ENCODE measurements around the gene ERCC4.
A peak's percentile ranks its signal among the peaks of the same experiment; 100 is the strongest.
"Not testable (repeated sequence)": the region's sequence is repeated elsewhere in the genome, so short reads cannot be mapped to it uniquely, and the experiment has no call there.

The ERCC4 gene

DNA sequence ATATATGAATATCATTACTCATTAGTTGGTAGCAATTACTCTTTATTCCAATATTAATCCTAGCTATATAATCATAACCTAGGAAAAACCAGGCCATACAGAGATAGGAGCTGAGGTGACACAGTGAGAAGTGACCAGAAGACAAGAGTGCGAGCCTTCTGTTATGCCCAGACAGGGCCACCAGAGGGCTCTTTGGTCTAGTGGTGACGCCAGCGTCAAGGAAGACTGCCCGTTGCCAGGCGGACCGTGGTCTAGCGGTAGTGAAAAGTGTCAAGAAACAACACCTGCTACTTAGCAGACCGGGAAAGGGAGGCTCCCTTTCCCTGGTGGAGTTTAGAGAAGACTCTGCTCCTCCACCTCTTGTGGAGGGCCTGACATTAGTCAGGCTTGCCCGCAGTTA lies 15.1 kb upstream of the ERCC4 start:
- WGBS (ENCODE audit: extremely low coverage, insufficient coverage, insufficient read length): no CpG with 5 or more reads among the region's 9 CpGs
- not testable (repeated sequence) for H2AK5ac ChIP-seq (ENCODE audit: low read length); H3K9me3 ChIP-seq (ENCODE audit: insufficient read depth, low read depth, low read length)

DNA sequence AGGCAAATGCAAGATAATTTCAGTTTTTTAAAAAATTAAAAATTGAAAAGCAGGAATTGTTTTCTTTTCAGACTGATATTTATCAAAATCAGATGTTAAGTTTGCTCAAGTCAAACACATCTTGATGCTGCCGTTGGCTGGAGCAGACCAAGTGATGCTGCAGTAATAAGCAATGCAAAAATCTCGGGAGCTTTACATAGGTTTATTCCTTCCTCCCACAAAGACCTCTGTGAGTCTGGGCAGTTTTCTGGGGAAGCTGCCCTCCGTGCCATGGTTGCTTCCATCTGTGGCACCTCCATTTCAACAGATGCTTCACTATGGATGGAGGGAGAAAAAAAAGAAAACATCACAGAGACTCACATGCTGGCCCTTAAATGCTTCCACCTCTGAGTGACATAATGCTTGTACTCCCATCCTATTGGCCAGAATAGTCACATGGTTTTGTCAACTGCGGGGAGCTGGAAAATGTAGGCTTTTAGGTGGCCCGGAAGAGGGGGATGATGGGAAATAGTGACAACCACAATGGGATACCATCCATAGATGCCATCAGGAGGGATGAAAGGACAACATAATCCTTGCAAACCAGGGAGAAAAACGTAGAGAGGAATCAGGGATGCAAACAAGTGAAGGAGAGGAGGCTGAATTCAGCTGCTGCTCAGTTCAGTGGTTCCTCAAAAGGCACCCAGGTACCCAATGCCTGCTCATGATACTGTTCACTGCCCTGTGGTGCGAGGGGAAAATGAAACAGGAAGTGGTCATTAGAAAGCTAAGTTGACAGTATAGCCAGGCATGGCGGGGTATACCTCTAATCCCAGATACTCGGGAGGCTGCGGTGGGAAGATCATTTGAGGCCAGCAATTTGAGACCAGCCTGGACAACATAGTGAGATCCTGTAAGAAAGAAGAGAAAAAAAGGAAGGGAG lies 13.5 kb upstream of the ERCC4 start:
- Histone ChIP-seq H3K27me3 (ENCODE audit: insufficient read depth, low read length) (no peaks in the 10 kb centered on the region), H3K18ac (ENCODE audit: low read length) (no peak overlapping the region), H2BK5ac (ENCODE audit: low read depth, low read length, poor library complexity) (no peak overlapping the region), H3K4me1 (ENCODE audit: control insufficient read depth in 1 of 2, insufficient read depth in 2 of 2, low read length in 2 of 2) (no peaks in the 10 kb centered on the region), H2BK12ac (ENCODE audit: low read length) (no peak overlapping the region), H2AFZ (ENCODE audit: insufficient read depth, low read length, poor library complexity) (no peak overlapping the region), H2BK120ac (ENCODE audit: insufficient read depth, low read length, poor library complexity) (no peak overlapping the region), H3K4ac (ENCODE audit: low read depth, low read length) (no peak overlapping the region), H3K4me3 (ENCODE audit: low read depth, low read length) (no peak overlapping the region), H3K14ac (ENCODE audit: low read length) (no peak overlapping the region), H4K8ac (ENCODE audit: low read depth, low read length) (no peak overlapping the region), H3K27ac (ENCODE audit: low read depth, low read length) (no peak overlapping the region), H3K36me3 (ENCODE audit: control insufficient read depth in 1 of 2, insufficient read depth in 2 of 2, low read length in 2 of 2) (no peaks in the 10 kb centered on the region), H3K79me2 (ENCODE audit: control insufficient read depth, insufficient read depth, low read length, poor library complexity) (no peaks in the 10 kb centered on the region), H4K12ac (ENCODE audit: low read depth, low read length) (no peak overlapping the region), H3K9me3 (ENCODE audit: insufficient read depth, low read depth, low read length) (no peaks in the 10 kb centered on the region), H3K79me1 (ENCODE audit: low read length) (no peaks in the 10 kb centered on the region), H3K23ac (ENCODE audit: low read length) (no peak overlapping the region), H2AK5ac (ENCODE audit: low read length) (no peak overlapping the region), H4K91ac (ENCODE audit: low read depth, low read length) (no peak overlapping the region), H3K9ac (ENCODE audit: low read length) (peak overlapping the region; percentile 72), H3K4me2 (ENCODE audit: low read length) (no peak overlapping the region)
- WGBS (ENCODE audit: extremely low coverage, insufficient coverage, insufficient read length): no CpG with 5 or more reads among the region's 10 CpGs
- no peak for DNase-seq

More for the DNA sequence above, 15.1 kb upstream of the ERCC4 start:
- H2BK5ac ChIP-seq (ENCODE audit: low read depth, low read length, poor library complexity); H2BK12ac ChIP-seq (ENCODE audit: low read length); H3K23ac ChIP-seq (ENCODE audit: low read length); H3K18ac ChIP-seq (ENCODE audit: low read length); H3K27ac ChIP-seq (ENCODE audit: low read depth, low read length); H4K8ac ChIP-seq (ENCODE audit: low read depth, low read length); H3K4me1 ChIP-seq (ENCODE audit: control insufficient read depth in 1 of 2, insufficient read depth in 2 of 2, low read length in 2 of 2); H3K14ac ChIP-seq (ENCODE audit: low read length); H3K36me3 ChIP-seq (ENCODE audit: control insufficient read depth in 1 of 2, insufficient read depth in 2 of 2, low read length in 2 of 2); H2BK120ac ChIP-seq (ENCODE audit: insufficient read depth, low read length, poor library complexity); H3K27me3 ChIP-seq (ENCODE audit: insufficient read depth, low read length); H4K91ac ChIP-seq (ENCODE audit: low read depth, low read length); H3K4ac ChIP-seq (ENCODE audit: low read depth, low read length); H4K12ac ChIP-seq (ENCODE audit: low read depth, low read length); H2AFZ ChIP-seq (ENCODE audit: insufficient read depth, low read length, poor library complexity); H3K79me2 ChIP-seq (ENCODE audit: control insufficient read depth, insufficient read depth, low read length, poor library complexity); H3K9ac ChIP-seq (ENCODE audit: low read length); H3K4me3 ChIP-seq (ENCODE audit: low read depth, low read length); H3K4me2 ChIP-seq (ENCODE audit: low read length); H3K79me1 ChIP-seq (ENCODE audit: low read length): not testable (repeated sequence)
- DNase-seq: peak; percentile 15 to 54

DNA sequence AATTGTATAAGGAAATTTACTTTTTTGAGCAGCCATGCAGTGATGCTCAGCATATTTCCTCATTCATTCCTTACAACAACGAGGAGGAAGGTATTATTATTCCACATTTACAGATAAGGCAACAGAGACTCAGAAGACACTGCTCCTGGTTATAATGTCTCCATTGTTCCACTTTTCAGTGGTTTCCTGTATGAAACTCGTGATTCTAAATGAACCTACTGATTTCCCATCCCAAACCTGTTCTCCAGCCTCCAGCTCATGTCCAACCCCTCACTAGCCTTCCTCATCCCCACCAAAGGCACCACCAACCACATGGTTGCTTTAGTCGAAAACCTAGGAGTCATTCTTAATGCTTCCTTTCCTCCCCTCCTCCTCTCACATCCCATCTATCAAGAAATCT lies 12.5 kb upstream of the ERCC4 start:
- H3K14ac ChIP-seq (ENCODE audit: low read length): no peak overlapping the region
- H4K8ac ChIP-seq (ENCODE audit: low read depth, low read length): no peak overlapping the region
- H3K27me3 ChIP-seq (ENCODE audit: insufficient read depth, low read length): no peaks in the 10 kb centered on the region
- no CpG with 5 or more reads among the region's 3 CpGs for WGBS (ENCODE audit: extremely low coverage, insufficient coverage, insufficient read length)
- H3K79me1 ChIP-seq (ENCODE audit: low read length): no peaks in the 10 kb centered on the region
- H3K36me3 ChIP-seq (ENCODE audit: control insufficient read depth in 1 of 2, insufficient read depth in 2 of 2, low read length in 2 of 2): no peaks in the 10 kb centered on the region
- H3K79me2 ChIP-seq (ENCODE audit: control insufficient read depth, insufficient read depth, low read length, poor library complexity): no peaks in the 10 kb centered on the region
- no peaks in the 10 kb centered on the region for H3K9me3 ChIP-seq (ENCODE audit: insufficient read depth, low read depth, low read length)
- no peak overlapping the region for H3K27ac ChIP-seq (ENCODE audit: low read depth, low read length)
- no peak for DNase-seq
- H4K12ac ChIP-seq (ENCODE audit: low read depth, low read length): no peak overlapping the region
- H3K23ac ChIP-seq (ENCODE audit: low read length): no peak overlapping the region
- H3K18ac ChIP-seq (ENCODE audit: low read length): no peak overlapping the region
- H3K4me1 ChIP-seq (ENCODE audit: control insufficient read depth in 1 of 2, insufficient read depth in 2 of 2, low read length in 2 of 2): no peaks in the 10 kb centered on the region
- no peak overlapping the region for H2BK12ac ChIP-seq (ENCODE audit: low read length)
- no peak overlapping the region for H3K4me2 ChIP-seq (ENCODE audit: low read length)
- no peak overlapping the region for H3K4me3 ChIP-seq (ENCODE audit: low read depth, low read length)
- no peak overlapping the region for H3K4ac ChIP-seq (ENCODE audit: low read depth, low read length)
- H2AK5ac ChIP-seq (ENCODE audit: low read length): no peak overlapping the region
- no peak overlapping the region for H2BK120ac ChIP-seq (ENCODE audit: insufficient read depth, low read length, poor library complexity)
- no peak overlapping the region for H3K9ac ChIP-seq (ENCODE audit: low read length)
- H2BK5ac ChIP-seq (ENCODE audit: low read depth, low read length, poor library complexity): no peak overlapping the region
- no peak overlapping the region for H4K91ac ChIP-seq (ENCODE audit: low read depth, low read length)
- no peak overlapping the region for H2AFZ ChIP-seq (ENCODE audit: insufficient read depth, low read length, poor library complexity)

DNA sequence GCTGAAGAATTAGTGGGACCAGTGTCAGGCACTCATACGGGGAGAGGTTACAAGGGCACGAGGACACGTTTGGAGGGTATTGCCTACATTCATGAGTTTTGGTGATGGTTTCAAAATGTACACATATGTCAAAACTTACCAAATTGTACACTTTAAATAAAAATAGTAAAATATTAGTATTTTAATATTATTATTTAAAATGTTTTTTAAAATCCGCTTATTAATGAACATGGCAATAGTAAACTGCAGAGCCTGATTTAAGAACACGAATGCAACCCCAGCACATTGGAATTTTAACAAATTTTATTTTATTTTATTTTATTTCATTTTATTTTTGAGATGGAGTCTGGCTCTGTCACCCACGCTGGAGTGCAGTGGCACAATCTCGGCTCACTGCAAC lies 10.9 kb upstream of the ERCC4 start:
- Histone ChIP-seq H3K79me1 (ENCODE audit: low read length) (no peaks in the 10 kb centered on the region), H3K14ac (ENCODE audit: low read length) (no peak overlapping the region), H3K27me3 (ENCODE audit: insufficient read depth, low read length) (no peaks in the 10 kb centered on the region), H2BK120ac (ENCODE audit: insufficient read depth, low read length, poor library complexity) (no peak overlapping the region), H2AFZ (ENCODE audit: insufficient read depth, low read length, poor library complexity) (no peak overlapping the region), H3K9me3 (ENCODE audit: insufficient read depth, low read depth, low read length) (no peaks in the 10 kb centered on the region), H3K4me1 (ENCODE audit: control insufficient read depth in 1 of 2, insufficient read depth in 2 of 2, low read length in 2 of 2) (no peaks in the 10 kb centered on the region), H3K4ac (ENCODE audit: low read depth, low read length) (no peak overlapping the region), H3K79me2 (ENCODE audit: control insufficient read depth, insufficient read depth, low read length, poor library complexity) (no peaks in the 10 kb centered on the region), H4K8ac (ENCODE audit: low read depth, low read length) (no peak overlapping the region), H3K27ac (ENCODE audit: low read depth, low read length) (no peak overlapping the region), H3K36me3 (ENCODE audit: control insufficient read depth in 1 of 2, insufficient read depth in 2 of 2, low read length in 2 of 2) (no peaks in the 10 kb centered on the region), H3K4me2 (ENCODE audit: low read length) (no peak overlapping the region), H3K9ac (ENCODE audit: low read length) (no peak overlapping the region), H2BK5ac (ENCODE audit: low read depth, low read length, poor library complexity) (no peak overlapping the region), H4K12ac (ENCODE audit: low read depth, low read length) (no peak overlapping the region), H4K91ac (ENCODE audit: low read depth, low read length) (no peak overlapping the region), H2BK12ac (ENCODE audit: low read length) (no peak overlapping the region), H3K4me3 (ENCODE audit: low read depth, low read length) (no peak overlapping the region), H2AK5ac (ENCODE audit: low read length) (no peak overlapping the region), H3K23ac (ENCODE audit: low read length) (no peak overlapping the region), H3K18ac (ENCODE audit: low read length) (no peak overlapping the region)
- no peak for DNase-seq
- WGBS (ENCODE audit: extremely low coverage, insufficient coverage, insufficient read length): no CpG with 5 or more reads among the region's 7 CpGs

Data from trophoblast cell (in vitro differentiated cells and primary cell).